CD4-positive, alpha-beta T cell treated with Interleukin-15 for 1 hour (primary cell): ENCODE data around the gene RIC3.

ENCODE experiments used
- DNase-seq: peaks from one replicate; pipeline ENCODE4 v3.0.0-alpha.2; 2020

RIC3 gene, protein sequence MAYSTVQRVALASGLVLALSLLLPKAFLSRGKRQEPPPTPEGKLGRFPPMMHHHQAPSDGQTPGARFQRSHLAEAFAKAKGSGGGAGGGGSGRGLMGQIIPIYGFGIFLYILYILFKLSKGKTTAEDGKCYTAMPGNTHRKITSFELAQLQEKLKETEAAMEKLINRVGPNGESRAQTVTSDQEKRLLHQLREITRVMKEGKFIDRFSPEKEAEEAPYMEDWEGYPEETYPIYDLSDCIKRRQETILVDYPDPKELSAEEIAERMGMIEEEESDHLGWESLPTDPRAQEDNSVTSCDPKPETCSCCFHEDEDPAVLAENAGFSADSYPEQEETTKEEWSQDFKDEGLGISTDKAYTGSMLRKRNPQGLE

DNA sequence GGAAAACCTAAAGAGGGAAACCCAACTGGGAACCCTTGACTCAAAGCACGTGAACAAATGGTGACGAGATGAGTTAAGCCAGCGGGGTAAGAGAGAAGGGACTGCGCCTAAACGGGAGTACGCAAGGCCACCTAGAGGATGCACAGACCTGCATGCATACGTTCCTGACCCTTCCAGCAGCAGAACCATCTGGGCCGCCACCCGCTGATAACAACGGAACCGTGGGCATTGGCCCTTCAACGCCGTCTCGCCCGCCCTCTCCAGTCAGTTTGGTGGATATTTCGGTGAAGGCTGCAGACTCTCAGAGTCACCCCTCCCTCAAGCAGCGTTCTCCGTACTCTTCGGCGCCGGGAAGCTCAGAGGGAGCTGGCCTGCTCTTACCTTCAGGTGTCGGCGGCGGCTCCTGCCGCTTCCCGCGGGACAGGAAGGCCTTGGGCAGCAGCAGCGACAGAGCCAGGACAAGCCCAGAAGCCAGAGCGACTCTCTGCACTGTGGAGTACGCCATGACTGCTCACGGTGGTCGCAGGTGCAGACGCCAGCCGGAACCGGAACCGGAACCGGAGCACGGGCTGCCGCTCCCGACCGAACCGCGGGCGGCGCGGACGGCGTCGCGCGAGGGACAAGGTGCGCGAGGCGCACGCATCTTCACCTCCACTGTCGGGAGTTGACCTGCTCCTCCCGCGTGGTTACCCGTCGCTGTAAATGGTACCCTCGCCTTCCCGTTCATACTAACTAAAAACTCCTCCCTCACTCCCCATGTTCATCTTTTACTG lies at the start of gene RIC3:
Gene RIC3 (minus strand): TSS at position 541 of the 773 bp plus-strand sequence. CDS start 36 bp downstream, at position 505.
- peak; percentile 54 for DNase-seq

DNA sequence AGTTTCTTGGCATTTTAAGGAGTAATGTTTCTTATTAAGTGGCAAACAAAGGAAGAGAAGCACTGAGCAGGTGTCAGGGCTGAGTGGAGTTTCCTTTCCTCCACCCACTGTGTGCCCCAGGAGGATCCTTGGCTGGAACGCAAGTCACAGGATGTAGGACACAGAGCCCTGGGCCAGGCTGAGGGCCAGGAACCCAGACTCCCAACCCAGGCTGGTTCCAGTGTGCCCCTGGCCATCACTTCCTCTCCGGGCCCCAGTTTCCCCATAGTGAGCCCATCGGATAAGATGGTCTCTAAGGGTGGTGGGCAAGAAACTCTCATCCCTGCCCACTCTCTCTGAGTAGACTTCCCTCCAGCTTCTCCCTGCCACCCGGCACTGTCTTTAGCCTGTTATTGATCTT lies 49.6 kb upstream of the RIC3 start:
- no peak for DNase-seq

DNA sequence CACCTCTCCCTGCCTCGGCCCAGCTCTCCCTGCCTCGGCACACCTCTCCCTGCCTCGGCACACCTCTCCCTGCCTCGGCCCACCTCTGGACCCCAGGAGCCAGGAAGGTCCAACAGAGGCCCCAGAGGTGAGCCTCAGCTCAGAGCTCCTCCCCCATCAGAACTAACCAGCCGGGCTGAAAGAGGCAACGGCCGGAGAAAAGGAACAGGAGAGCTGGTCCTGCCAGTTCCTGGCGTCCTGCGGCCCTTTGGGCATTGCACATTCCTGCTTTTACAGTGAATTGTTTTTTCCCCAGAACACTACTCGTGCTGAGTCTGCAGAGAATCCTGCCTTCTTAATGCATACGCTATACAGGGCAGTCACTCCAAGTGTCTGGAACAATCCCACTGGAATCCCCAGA lies 49.1 kb upstream of the RIC3 start:
- DNase-seq, result no peak

DNA sequence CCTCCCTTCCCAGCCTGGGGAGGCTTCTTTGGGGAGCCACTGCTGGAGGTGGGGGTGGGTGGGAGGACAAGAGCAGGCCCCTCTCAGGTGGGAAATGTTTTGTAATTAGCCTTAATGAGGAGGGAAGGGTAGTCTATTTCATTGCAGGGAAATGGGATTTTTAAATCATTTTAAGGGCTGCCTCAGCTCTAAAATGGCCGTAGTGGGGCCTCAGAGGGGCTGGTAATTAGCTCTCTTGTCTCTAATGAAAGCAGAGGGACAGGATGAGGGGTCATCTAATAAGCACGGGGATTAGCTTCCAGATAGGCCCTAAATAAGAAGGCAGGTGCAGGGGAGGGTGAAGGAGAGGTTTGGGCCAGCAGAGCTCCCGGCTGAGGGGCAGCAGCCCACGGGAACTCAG lies 48.3 kb upstream of the RIC3 start:
- no peak for DNase-seq

DNA sequence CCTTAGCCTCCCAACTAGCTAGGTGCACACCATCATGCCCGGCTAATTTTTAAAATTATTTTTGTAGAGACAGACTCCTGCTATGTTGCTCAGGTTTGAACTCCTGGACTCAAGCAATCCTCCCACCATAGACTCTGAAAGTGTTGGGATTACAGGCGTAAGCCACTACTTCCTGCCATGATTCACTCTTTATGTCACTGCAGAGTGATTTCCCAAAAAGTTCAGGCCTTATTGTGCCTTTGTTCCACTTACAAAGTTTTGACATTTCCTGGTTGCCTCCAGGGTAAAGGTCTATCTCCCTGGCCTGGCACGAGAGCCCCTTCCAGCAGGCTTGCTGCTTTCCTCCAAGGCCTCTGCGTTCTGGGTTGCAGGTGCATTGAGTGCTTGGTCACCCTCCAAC lies 44.6 kb upstream of the RIC3 start:
- no peak for DNase-seq

DNA sequence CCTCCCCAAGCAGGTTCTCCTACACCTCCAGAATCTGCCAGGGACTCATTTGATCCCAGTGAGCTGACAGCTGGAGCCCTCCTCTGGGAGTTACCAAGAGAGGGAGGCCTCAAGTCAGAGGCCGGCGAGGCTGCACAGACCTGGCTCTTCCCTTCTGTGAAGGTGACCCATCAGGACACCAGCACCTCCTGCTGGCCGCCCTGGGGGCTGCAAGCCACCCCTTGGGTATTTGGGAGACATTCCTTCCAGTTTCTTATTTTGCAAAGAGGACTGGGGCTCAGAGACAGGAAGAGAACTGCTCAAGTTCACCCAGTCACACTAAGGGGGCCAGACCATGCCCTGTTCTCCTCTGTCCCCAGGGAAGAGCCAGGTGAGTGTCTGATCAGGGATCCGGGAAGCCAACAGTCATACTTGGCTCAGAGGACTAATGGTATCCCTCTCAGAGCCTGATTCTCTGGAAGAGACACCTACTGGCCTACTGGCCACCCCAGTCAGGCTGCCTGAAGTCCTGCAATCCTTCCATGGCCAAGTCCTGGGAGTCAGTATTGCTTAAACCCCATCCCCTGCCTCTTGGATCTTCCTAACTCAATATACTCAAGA lies 40.5 kb upstream of the RIC3 start:
- DNase-seq, result peak; percentile 35

DNA sequence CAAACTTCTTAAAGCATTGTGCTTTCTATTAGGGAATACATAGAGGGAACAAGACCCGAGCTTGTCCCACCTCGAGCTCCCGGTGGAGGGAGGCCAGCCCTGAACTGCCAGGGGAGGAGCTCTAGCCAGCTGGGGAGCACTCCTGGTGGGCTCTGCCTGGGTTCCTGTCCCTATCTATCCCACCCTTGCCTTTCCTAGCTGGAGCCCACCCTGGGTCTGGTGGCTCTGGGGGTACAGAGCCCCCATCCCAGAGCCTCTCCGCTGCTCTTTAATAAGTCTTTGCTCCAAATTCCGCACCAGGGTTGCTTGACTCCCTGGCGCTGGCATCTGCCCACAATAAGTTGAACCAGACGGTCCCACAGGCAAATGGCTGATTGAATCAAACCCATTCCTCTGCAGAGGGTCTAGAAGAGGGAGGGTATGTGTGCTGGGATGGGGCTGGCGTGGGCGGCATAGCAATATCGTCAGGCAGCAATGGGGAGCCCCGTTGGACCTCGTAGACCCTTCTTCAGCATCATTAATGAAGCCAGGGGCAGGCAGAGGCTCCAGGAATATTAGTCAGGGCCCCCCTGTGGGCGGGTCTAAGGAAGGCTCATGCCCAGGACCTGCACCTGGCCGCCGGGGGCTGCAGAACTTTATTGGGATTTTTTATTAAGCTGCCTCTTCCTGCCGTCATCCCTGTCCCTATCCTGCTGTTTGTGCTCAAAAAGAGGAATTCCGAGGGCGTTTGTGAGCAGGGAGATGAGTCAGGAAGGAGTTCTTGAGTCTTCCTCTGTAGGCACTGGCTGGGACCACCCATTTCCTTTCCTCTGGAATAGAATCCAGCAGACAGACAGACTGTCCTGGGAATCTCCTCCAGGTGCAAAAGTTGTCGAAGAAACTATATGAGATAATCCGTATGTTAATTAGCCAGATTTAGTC lies 38.5 kb upstream of the RIC3 start:
- no peak for DNase-seq

DNA sequence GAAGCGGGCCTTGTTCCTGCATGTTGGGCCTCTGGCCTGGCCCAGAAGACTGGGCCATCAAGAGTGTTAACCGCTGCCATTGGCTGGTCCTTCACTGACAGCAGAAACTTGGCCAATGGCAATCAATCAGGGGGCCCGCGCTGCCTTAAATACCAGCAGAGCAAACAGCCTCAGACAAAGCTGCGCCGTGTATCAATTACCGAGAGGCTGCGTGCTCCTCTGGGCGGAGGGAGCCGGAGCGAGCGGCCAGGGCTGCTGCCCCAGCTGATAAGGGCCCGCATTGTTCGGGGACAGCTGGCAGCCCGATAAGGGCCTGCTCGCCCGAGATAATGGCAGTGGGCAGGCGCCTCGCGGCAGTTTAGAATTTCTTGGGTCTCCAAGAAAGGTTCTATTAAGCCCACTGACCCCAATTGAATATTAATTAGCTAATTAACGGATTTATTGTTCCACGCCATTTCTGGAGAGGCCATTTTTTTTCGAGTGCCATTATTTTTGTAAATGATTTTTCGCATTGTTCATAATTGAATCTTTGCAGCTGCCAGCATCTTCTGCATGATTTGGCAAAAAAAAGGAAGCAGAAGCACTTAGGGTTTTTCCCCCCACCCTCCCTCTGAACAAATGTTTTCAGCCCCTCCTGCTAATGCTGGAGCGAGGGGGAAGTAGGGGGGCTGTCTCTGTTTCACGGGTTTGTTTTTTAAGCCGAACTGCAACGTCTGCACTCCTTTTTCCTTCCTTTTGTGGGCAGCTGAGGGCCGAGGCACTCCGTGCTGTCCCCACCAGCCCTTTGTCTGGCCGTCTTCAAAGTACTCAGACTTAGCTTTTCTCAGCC lies 37.6 kb upstream of the RIC3 start:
- peak; percentile 23 for DNase-seq

DNA sequence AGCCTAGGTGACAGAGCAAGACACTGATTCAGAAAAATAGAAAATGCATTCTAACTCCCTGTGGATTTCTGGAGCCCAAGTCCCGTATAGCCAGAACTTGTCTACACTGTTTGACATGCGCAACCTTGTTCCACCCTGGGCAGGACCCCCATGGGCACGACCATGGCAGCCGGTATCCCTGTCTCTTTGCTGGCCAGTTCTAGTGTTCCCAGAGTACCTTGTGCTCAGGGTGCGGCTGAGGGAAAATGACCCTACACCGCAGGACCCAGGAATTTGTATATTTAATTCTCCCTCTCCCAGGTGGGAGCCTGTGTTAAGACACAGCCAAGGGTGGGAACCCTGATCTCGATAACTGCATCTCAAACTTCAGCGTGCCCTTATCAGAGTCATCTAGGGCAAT lies 36.7 kb upstream of the RIC3 start:
- no peak for DNase-seq

DNA sequence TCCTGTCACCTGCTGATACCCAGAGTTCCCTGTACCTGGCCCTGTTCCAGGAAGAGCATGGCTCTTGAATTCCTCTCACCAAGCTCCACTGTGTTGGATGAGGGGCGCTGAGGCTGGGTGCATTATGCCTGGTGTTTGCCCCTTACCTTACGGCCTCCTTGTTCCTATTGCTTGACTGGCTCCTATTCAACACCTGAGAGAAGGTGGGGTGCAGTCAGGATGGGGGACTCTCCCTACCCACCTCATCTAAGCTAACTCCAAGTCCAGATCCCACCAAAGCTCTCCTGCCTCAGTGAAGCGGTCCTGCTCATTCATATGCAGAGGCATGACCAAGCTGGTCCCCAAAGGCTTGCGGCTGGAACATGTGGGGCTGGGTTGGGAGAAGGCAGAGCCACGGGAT lies 35.8 kb upstream of the RIC3 start:
- no peak for DNase-seq

DNA sequence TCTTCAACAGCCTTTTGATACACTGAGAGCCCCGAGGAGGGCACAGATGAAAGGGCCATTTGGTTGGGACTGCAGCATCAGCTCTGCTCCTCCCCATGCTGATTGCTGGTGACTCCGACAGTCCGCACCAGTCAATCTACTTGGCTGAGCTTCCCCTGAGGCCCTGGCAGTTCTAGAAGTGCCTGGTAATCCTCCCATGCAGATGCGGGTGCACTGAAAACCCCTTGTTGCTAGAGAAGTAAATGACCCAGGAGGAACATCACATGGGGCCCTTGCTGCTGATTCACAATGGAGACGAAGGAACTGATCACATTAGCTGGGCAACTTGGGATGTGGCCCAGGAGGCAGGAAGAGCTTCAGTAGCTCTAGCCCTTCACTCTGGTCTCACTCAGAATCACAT lies 35.2 kb upstream of the RIC3 start:
- no peak for DNase-seq

DNA sequence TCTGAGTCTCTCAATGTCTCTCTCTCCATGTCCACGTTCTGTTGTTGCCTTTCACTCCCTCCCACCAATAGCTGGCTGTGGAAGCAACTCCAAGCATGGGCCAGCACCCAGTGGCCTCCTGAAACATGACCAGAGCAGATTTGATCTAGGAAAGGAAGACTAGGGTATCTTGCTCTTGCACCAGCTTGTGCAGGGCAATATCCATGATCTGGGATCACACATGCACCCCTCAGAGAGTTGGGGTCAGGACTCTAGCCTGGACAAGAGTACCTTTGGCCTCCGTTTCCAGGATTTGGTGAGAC lies 34.5 kb upstream of the RIC3 start:
- DNase-seq, result no peak

DNA sequence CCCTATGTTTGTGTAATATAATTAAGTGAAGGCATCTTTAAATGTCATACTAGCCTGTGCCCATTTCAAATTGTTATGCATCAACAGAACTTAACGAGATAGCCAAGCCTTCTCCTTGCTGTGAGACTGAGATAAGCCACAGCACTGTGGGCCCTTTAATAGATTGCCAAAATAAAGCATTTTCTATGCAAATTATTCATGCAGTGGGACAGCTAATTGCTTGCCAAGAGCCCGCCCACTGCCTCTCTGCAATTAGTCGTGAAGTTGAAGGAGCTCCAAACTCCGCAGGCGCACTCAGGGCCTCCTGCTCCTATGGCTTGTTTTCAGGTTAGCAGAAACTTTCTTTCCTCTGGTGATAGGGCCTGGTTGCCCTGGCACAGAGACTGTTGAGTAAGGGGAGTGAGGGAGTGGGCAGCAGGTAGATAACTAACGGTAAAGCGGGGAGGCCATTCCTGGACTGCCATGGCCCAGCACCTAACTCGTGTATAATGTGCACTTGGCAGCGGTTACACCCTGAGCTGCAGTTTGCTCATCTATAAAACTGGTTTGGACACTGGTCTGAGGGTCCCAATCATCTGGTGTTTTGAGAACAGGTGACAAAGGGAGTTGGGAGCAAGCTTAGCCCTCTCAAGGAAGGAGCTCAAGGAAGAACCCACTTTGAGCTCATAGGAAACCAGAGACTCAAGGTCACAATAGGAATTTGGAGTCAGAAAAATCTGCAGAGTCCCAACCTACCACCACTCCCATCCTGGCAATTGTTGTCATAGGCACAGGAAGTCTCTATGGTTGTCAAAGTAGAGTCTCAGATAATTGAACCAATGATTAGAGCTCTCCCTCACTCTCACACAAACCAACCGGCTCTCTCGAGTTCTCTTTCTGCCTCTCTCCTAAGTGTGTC lies 33.9 kb upstream of the RIC3 start:
- DNase-seq, result no peak

DNA sequence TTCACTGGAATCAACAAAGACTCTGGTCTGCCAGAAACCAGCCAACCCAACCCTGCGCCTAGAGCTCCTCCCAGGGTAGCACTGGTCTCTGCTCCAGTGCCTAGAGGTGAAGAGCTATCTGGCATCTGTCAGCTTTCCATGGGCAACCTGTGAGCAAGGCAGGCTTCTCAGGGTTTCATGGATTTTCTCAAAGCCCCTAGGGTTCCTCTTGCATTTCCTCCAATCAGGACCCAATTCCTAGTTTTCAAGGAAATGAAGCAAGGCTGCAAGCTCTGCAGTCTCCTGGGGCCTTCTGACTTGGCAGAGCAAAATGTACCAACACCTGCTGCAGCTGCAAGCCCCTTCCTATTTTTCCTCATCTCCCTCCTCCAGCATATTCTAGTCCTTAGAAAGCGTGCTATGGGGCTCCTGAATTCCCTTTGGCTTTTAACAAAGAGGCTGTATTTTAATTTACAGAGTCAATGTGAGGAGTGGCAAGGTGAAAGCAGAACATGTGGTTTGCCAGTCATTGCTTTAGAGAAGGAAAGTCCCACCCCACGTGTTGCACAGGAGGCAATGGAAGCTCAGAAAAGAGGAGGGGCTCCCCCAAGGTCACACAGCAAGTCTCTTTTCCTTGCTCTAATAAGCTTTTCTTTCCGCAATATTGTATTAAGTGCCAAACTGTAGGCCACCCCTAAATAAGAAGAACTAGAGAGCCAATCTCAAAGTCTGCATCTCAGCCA lies 33.0 kb upstream of the RIC3 start:
- DNase-seq, result peak; percentile 60

DNA sequence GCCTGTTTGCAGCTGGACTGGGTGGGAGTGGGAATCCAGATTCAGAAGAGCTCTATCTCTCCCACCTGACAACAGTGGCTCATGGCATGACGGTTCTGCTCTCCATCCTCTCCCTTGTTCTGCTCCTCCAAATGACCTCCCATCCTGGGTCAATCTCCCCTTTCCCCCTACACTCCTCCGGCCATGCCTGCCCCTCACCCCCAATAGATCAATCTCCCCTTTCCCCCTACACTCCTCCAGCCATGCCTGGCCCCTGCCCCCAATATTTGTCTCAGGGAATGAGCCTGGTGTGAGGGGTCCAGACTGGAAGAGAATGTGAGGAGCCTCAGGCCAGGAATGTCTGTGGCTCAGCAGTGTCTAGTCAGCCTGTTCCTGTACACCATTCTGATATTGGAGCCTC lies 30.9 kb upstream of the RIC3 start:
- DNase-seq, result no peak

DNA sequence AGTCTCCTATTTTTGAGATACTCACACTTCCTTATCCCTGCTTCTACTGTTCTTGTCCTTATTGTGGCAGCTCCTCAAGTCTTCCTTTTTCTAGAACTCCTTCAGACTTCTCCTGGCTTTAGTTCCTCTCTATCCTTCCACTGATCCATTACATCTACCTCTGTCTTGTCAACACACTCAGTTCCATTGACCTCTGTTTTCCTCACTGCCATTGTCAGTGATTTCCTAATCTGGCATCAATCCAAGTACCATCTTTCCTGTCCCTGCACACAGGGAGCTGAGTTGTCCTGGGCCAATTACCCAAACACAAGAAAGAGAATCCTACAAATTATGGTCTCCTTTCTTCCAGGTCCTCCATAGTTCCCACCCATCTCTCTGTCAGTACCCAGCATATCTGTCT lies 27.9 kb upstream of the RIC3 start:
- no peak for DNase-seq

DNA sequence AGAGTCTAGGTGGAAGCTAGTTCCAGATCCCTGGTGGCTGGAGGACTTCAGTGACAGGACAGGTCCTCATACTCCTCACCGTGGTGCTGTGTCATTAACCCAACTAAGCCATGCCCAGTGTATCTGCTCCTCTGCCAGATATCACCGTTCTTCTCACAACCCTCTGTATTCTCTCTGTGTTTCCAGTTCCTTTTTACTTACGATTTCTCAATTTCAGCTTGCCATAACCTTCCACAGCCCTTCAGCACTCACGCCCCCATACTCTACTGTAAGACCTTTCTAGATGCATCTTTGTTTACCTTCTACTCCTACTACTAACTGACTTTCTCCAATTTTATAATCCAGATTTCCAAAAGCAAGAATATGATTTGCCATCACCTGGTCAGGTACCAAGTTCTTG lies 26.1 kb upstream of the RIC3 start:
- no peak for DNase-seq

DNA sequence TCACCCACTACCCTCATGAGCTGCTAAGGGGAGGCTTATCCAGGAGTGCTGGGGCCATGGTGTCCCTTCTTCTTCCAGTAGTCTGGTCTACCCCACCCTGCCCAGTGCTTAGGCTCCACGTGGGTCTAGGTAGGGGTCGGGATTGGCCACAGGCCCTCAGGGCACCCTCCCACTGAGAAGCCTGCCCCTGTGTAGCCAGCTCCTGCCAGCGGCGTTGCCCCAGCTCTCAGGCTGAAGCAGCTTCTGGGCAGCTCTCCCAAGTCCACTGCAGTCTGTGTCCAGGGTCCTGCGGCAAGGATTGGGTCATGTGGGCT lies 24.0 kb upstream of the RIC3 start:
- no peak for DNase-seq

DNA sequence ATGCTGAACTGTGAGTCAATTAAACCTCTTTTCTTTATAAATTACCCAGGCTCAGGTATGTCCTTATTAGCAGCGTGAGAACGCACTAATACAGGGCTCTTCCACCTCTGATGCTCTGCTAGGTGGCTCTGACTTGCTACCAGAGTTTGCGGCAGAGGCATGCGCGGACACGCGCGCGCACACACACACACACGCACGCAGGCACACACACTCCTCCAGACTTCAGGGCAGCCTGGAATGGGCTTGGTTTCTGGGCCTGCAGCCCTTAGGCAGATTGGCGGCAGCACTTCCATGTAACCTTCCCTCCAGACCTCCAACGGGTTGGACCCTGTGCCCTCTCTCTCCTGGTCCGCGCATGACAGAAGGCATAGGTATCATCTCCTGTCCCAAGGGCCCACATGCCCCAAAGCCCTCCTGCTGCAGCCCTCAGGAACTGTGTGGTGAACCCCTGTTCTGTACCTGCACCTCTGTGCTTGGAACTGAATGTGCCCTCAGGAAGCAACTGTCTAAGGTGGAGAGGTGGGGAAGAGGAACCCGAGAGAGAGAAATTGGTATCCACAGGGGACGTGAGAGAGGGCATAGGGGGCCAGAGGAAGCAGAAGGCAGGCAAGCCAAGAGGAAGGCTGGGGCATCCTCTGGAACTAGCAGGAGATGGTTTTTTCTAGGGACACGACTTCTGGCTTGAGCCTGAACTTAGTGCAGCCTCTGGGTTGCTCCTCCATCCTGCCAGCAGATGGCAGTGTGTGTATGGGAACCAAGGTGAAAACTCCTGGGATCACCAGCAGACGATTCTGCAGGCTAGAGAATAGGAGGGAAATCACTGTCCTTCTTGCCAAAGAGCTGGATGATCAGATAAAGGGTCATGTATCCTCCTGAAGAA lies 23.4 kb upstream of the RIC3 start:
- DNase-seq, result peak; percentile 44

DNA sequence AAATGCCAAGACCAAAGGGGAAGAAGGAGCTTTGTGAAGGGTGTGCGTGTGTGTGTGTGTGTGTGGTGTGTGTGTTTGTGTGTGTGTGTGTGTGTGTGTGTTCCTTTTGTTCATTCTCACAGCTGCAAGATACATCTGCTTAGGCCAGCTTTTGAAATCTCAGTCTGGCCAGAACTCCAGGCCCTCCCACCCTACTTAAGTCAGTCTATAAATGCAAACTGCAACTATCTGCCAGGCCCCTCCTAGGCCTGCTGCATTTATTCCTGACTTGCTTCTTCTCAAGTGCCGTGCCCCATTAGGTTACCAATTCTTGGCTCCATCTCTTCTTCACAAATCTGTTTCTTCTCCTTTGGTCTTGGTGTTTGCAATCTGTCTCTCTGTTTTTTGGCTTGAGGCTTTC lies 21.6 kb upstream of the RIC3 start:
- no peak for DNase-seq
